NCI-H446 treated with DMSO at 0.1 percent for 48 hours (cell line): ENCODE measurements around the gene RAB11FIP4.

ENCODE experiments used
- DNase-seq: peaks from one replicate; lab custom pipeline; 2025; lab: John Stamatoyannopoulos, UW

RAB11FIP4 gene

DNA sequence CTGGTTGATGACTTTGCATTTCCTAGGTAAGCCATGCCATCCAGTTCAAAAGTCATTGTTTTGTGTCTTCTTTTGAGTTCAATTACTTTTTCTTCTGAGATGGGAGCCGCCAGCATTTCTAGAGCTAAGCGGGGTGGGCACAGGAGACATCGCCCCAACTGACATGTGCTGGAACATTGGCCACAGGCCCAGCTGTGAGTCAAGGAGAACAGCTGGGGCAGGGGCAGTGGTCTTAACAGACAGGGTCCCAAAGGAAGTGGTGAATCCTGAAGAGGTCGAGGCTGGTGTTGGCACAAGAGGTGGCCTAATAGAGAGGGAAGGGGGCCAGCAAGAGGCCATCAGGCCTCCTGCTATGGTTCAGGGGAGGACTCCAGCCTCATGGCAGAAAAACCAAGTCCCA, 17.1 kb downstream of the RAB11FIP4 start:
- no peak for DNase-seq

DNA sequence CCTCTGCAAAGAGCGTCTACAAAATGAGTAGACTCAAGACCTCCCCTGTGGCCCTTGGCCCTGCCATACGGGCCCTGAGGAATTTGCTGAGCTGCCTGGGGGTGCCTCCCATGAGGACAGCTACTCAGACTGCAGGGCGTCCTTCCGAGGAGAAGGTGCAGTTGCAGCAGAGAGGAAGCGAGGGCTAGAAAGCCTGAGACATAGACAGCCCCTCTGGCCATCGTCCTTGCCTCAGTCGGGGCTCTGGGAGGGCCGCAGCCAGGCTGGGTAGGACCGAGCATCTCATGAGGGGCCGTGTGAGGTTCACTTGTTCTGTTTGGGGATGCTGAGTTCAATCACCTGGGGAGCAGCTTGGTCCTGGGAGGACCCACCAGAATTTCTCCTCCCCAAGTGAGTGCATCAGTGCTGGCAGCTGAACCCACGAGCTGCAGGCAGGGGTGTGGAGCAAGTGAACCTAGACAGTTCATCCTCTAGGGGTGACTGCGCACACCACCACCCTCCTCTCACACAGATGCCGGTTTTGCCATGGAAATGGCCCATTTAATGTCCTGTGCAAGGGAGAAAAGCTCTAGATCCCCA, 20.3 kb downstream of the RAB11FIP4 start:
- DNase-seq, result no peak

GRCh38 chr17:31412511-31412910, 21.0 kb downstream of the RAB11FIP4 start:
- no peak for DNase-seq

GRCh38 chr17:31413081-31413799, 21.8 kb downstream of the RAB11FIP4 start:
- DNase-seq, result no peak

GRCh38 chr17:31413874-31414549, 22.5 kb downstream of the RAB11FIP4 start:
- DNase-seq, result no peak

- no peak for DNase-seq
Measured at GRCh38 chr17:31414550-31414918, 23.1 kb downstream of the RAB11FIP4 start.

DNA sequence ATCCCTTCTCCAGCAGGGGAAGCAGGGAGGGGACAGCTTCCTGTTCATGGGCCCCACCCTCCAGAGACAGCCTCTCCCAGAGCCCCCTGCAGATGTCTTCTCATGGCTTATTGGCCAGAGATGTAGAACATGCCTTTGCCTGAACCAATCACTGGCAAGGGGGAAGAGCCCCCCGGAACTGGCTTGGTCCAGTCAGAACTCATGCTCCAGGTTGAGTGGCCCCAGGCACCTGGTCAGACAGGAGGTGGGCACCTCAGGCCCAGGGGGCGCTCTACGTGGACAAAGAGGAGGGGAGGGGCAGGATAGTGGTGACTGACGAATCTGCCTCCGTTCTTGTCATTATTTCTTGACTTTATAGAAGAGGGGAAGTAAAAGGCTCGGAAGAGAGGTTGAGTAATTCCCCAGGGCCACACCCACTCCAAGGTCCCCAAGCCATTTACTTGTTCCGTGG, 23.6 kb downstream of the RAB11FIP4 start:
- no peak for DNase-seq

- DNase-seq, result no peak
Measured at GRCh38 chr17:31415640-31416502, 24.4 kb downstream of the RAB11FIP4 start.

DNA sequence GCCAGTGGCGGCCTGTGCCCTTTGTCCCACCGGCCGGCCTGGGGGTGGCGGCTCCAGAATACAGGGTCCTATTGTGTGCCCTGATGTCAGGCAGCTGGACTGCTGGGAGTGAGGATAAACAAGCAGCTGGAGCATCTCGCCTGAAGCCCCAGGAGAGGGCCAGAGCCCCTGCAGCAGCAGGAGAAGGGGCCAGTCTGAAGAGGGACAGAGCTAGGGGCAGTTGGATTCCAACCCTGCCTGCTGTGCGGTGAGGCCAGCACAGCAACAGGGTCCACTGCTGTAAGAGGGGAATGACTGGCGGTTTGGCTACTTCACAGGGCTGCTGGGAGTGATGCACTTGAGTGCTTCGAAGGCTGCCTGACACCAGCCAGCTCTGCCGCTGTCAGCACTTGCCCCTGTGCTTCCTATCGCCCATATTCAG, 25.0 kb downstream of the RAB11FIP4 start:
- DNase-seq, result no peak

- DNase-seq, result no peak
Measured at GRCh38 chr17:31417051-31417792, 25.7 kb downstream of the RAB11FIP4 start.

- no peak for DNase-seq
Measured at GRCh38 chr17:31418773-31419350, 27.4 kb downstream of the RAB11FIP4 start.

DNA sequence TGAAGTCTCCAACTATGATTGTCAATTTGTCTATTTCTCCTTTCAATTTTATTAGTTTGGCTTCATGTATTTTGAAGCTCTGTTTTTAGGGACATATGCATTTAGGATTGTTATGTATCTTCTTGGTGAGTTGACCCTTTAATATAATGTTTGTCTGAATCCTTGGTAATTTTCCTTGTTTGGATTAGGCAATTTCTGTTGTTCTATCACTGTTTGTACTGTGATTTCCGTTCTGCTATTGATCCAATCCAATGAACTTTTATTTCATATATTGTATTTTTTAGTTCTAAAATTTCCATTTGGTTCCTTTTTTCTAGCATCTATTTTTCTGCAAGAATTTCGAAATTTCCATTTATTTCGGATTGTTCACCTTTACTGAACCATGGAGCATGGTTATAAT, 31.0 kb downstream of the RAB11FIP4 start:
- DNase-seq, result no peak

- no peak for DNase-seq
Measured at GRCh38 chr17:31424944-31425281, 33.4 kb downstream of the RAB11FIP4 start.

- DNase-seq, result no peak
Measured at GRCh38 chr17:31425282-31426040, 34.0 kb downstream of the RAB11FIP4 start.

GRCh38 chr17:31427684-31428083, 36.2 kb downstream of the RAB11FIP4 start:
- no peak for DNase-seq

DNA sequence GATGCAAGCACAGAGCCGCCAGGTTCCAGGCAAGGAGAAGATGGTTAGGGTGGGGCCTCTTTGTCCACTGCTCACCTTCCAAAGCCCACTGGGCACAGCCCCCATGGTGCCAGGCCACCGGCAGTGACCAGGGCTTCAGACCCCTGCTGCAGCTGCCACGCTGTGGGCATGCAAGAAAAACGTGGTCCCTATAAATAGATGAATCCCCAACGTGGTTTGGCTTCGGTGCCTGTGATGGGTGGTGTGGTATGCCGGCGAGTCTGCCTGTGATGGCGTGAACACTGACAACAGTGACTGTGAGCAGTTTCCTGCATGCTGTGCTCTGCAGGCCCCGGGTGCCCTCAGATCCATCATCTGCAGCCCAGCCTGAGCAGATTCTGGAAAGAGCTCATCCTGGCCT, 36.6 kb downstream of the RAB11FIP4 start:
- no peak for DNase-seq

- no peak for DNase-seq
Measured at GRCh38 chr17:31428512-31428911, 37.0 kb downstream of the RAB11FIP4 start.

- DNase-seq, result no peak
Measured at GRCh38 chr17:31431098-31431851, 39.8 kb downstream of the RAB11FIP4 start.

- DNase-seq, result no peak
Measured at GRCh38 chr17:31431852-31432658, 40.6 kb downstream of the RAB11FIP4 start.
